Activated CD8-positive, alpha-beta T cell treated with anti-CD3 and anti-CD28 coated beads for 36 hours (primary cell): ENCODE results near the gene MAP2K5. TPM values are rescaled to one million over a fixed set of nuclear protein-coding genes. Genes with fewer than 3 reads are reported as not detected.

Source experiments
- ATAC-seq: fragments of 200-7000 bp; cut with Tn5 transposase; one replicate; pipeline ENCODE4 v1.10.0; 2021; ENCODE audit warnings: mild to moderate bottlenecking, moderate library complexity
- CTCF ChIA-PET: fragments of 350-600 bp; sonication (Branson Sonifier 250); formaldehyde crosslinking; loops from one replicate; lab custom pipeline; 2021; ENCODE audit warnings: antibody characterized with exemption; lab: Charles Lee
- POLR2A ChIA-PET: fragments of 350-600 bp; sonication (Branson Sonifier 250); formaldehyde crosslinking; loops from one replicate; lab custom pipeline; 2021; ENCODE audit warnings: antibody characterized with exemption; lab: Charles Lee
- DNase-seq: peaks from one replicate; pipeline ENCODE4 v3.0.0-alpha.2; 2020
- H3K27ac Mint-ChIP-seq: one replicate; pipeline ENCODE4 v1.8.0; 2021; ENCODE audit warnings: mild to moderate bottlenecking, mixed read lengths
- H3K27me3 Mint-ChIP-seq: one replicate; pipeline ENCODE4 v1.8.0; 2021; ENCODE audit warnings: mixed read lengths
- H3K36me3 Mint-ChIP-seq: one replicate; pipeline ENCODE4 v1.8.0; 2021; ENCODE audit warnings: low read depth, mixed read lengths
- H3K4me1 Mint-ChIP-seq: one replicate; pipeline ENCODE4 v1.8.0; 2021; ENCODE audit warnings: low read depth, mixed read lengths
- H3K4me3 Mint-ChIP-seq: one replicate; pipeline ENCODE4 v1.8.0; 2021; ENCODE audit warnings: mild to moderate bottlenecking, moderate library complexity, mixed read lengths
- H3K9me3 Mint-ChIP-seq: one replicate; pipeline ENCODE4 v1.8.0; 2021; ENCODE audit warnings: mixed read lengths
- CTCF ChIP-seq: fragments of 200-600 bp; IDR thresholded peaks from one replicate; pipeline ENCODE4 v1.8.0; 2022; ENCODE audit warnings: antibody characterized with exemption, mild to moderate bottlenecking
- intact Hi-C: fragments of 100-400 bp; cut with micrococcal nuclease; formaldehyde crosslinking; loops from one replicate; pipeline ENCODE4 v1.10.0; 2022
- total RNA-seq, 2 experiments: library from RNA; stranded (reverse); gene quantifications; one replicate each; pipeline ENCODE4 v1.2.3, GENCODE V29; 2021

Gene MAP2K5
- total RNA-seq, 2 experiments from 2014 or later: 19.0 to 21.1 TPM

GRCh38 chr15:67738056-67738455 is 195.6 kb downstream of the MAP2K5 start:
- ChIA-PET POLR2A (interaction anchor here (0.7 kb wide), 1 partner anchor 207 kb away, joined by 3 read pairs; no protein-coding TSS in a partner anchor), CTCF (no interaction called here)
- peaks cover 28% of the 10 kb centered on the region for H3K4me1 Mint-ChIP-seq
- no peak for ATAC-seq
- H3K4me3 Mint-ChIP-seq: no peak overlapping the region
- H3K9me3 Mint-ChIP-seq: no peaks in the 10 kb centered on the region
- DNase-seq: no peak
- no peak overlapping the region for H3K27ac Mint-ChIP-seq
- no peak for TF ChIP-seq CTCF
- intact Hi-C loops: no loop called here
- peaks cover 1% of the 10 kb centered on the region for H3K36me3 Mint-ChIP-seq
- H3K27me3 Mint-ChIP-seq: no peaks in the 10 kb centered on the region

DNA sequence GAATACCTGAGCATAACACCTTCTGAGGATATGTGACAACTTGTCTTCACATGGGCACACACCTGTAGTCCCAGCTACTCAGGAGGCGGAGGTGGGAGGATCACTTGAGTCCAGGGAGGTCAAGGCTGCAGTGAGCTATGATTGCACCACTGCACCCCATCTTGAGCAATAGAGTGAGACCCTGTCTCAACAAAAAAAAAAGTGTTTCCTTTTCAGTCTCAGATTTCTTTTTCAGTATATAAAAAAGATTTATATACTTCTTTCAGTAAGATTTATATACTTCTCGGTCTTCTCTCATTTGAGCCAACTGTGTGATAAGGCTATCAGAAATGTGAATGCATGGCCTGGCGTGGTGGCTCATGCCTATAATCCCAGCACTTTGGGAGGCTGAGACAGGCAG is 197.9 kb downstream of the MAP2K5 start:
- H3K27me3 Mint-ChIP-seq: no peaks in the 10 kb centered on the region
- ATAC-seq (no peak), DNase-seq (no peak)
- no peak for TF ChIP-seq CTCF
- intact Hi-C loops: no loop called here
- H3K9me3 Mint-ChIP-seq: no peaks in the 10 kb centered on the region
- ChIA-PET POLR2A (no interaction called here), CTCF (no interaction called here)
- no peak overlapping the region for H3K27ac Mint-ChIP-seq
- H3K4me3 Mint-ChIP-seq: no peak overlapping the region
- H3K36me3 Mint-ChIP-seq: peaks cover 1% of the 10 kb centered on the region
- peaks cover 45% of the 10 kb centered on the region for H3K4me1 Mint-ChIP-seq

GRCh38 chr15:67741308-67741707 is 198.8 kb downstream of the MAP2K5 start:
- no peak overlapping the region for H3K27ac Mint-ChIP-seq
- CTCF ChIA-PET: interaction anchor here (0.8 kb wide), 2 partner anchors 13 to 15 kb away, joined by 3 read pairs; no protein-coding TSS in a partner anchor

GRCh38 chr15:67743558-67743957 is 201.1 kb downstream of the MAP2K5 start:
- H3K27me3 Mint-ChIP-seq: no peaks in the 10 kb centered on the region
- TF ChIP-seq CTCF: no peak
- CTCF ChIA-PET: interaction anchor here (1.5 kb wide), 1 partner anchor 40 kb away, joined by 3 read pairs; no protein-coding TSS in a partner anchor
- POLR2A ChIA-PET: interaction anchor here (0.8 kb wide), 1 partner anchor 9 kb away, joined by 3 read pairs; no protein-coding TSS in a partner anchor
- peak overlapping the region; percentile 20 for H3K4me3 Mint-ChIP-seq
- peak overlapping the region; percentile 62 for H3K27ac Mint-ChIP-seq
- no peaks in the 10 kb centered on the region for H3K9me3 Mint-ChIP-seq
- no peaks in the 10 kb centered on the region for H3K36me3 Mint-ChIP-seq
- H3K4me1 Mint-ChIP-seq: peaks cover 50% of the 10 kb centered on the region
- intact Hi-C loops: no loop called here
- DNase-seq (no peak), ATAC-seq (no peak)

More at GRCh38 chr15:67741308-67741707, 198.8 kb downstream of the MAP2K5 start:
- Mint-ChIP-seq H3K9me3 (no peaks in the 10 kb centered on the region), H3K4me1 (peaks cover 46% of the 10 kb centered on the region), H3K27me3 (no peaks in the 10 kb centered on the region), H3K4me3 (no peak overlapping the region), H3K36me3 (peaks cover 1% of the 10 kb centered on the region)
- no peak for ATAC-seq
- no peak for TF ChIP-seq CTCF
- no peak for DNase-seq
- intact Hi-C loops: no loop called here
- POLR2A ChIA-PET: no interaction called here

- intact Hi-C loops: no loop called here
- no peak for DNase-seq
- CTCF ChIA-PET: interaction anchor here (0.7 to 1.5 kb wide), 2 partner anchors 39 to 63 kb away, joined by 3 read pairs; no protein-coding TSS in a partner anchor
- POLR2A ChIA-PET: interaction anchor here (1.7 kb wide), 1 partner anchor 18 kb away, joined by 5 read pairs; no protein-coding TSS in a partner anchor
- H3K27me3 Mint-ChIP-seq: no peaks in the 10 kb centered on the region
- no peaks in the 10 kb centered on the region for H3K36me3 Mint-ChIP-seq
- peak; percentile 60 for ATAC-seq
- H3K9me3 Mint-ChIP-seq: no peaks in the 10 kb centered on the region
- no peak for TF ChIP-seq CTCF
- peak overlapping the region; percentile 60 for H3K4me3 Mint-ChIP-seq
- peak overlapping the region; percentile 75 for H3K27ac Mint-ChIP-seq
- H3K4me1 Mint-ChIP-seq: peaks cover 50% of the 10 kb centered on the region
Measured at GRCh38 chr15:67744331-67745072, 202.0 kb downstream of the MAP2K5 start.
